Frontal cortex (tissue), 1 donor: ENCODE measurements around the gene KHDC3L. TPM values are rescaled to one million over a fixed set of nuclear protein-coding genes. Genes with fewer than 3 reads are reported as not detected.

Experiments
- small RNA-seq: library from RNA; depleted of rRNA; stranded (forward); fragments of <200 nt; gene quantifications from one replicate; pipeline ENCODE3, GENCODE V24; 2014
- total RNA-seq: library from RNA; depleted of rRNA; stranded (reverse); fragments of >200 nt; gene quantifications from one replicate; pipeline ENCODE4 v1.2.3, GENCODE V29; 2014

Gene KHDC3L
- total RNA-seq, 1 donor from 2014 or later = 0.41 TPM

Small RNA genes within 50 kb of the gene (small RNA-seq; reads per million reads assigned to genes)
- gene RPL39P3 = 0.13 reads per million

Other genes with a start within 250 kb of the KHDC3L start
- 1.2 TPM for gene KHDC1L, start 137.2 kb upstream of the KHDC3L start, total RNA-seq
- gene KHDC1, start 99.5 kb upstream of the KHDC3L start, total RNA-seq = 2.9 TPM
- not detected for gene DPPA5, start 8.4 kb upstream of the KHDC3L start, total RNA-seq
- gene OOEP, start 7.2 kb downstream of the KHDC3L start, total RNA-seq = not detected
- 0.41 TPM for gene DDX43, start 32.2 kb downstream of the KHDC3L start, total RNA-seq
- 1.2 TPM for gene CGAS, start 89.6 kb downstream of the KHDC3L start, total RNA-seq
- gene MTO1, start 99.1 kb downstream of the KHDC3L start, total RNA-seq = 19.6 TPM
- 20,614 TPM for gene EEF1A1, start 158.4 kb downstream of the KHDC3L start, total RNA-seq